ENCODE data around the gene IGBP1.
"Not testable (repeated sequence)": the region's sequence is repeated elsewhere in the genome, so short reads cannot be mapped to it uniquely, and the experiment has no call there.

The IGBP1 gene

GRCh38 chrX:70168238-70169188 lies 35.3 kb downstream of the IGBP1 start:
- no peak for DNase-seq (ENCODE audit: low read depth)

- no peak for DNase-seq (ENCODE audit: low read depth)
These were observed 36.0 kb downstream of the IGBP1 start for GRCh38 chrX:70169281-70169680.

- DNase-seq (ENCODE audit: low read depth): no peak
These were observed 38.4 kb downstream of the IGBP1 start for GRCh38 chrX:70171624-70172023.

GRCh38 chrX:70172221-70172620 lies 39.0 kb downstream of the IGBP1 start:
- no peak for DNase-seq (ENCODE audit: low read depth)

- DNase-seq (ENCODE audit: low read depth): no peak
These were observed 39.7 kb downstream of the IGBP1 start for GRCh38 chrX:70172964-70173363.

GRCh38 chrX:70174754-70175153 lies 41.5 kb downstream of the IGBP1 start:
- no peak for DNase-seq (ENCODE audit: low read depth)

- DNase-seq (ENCODE audit: low read depth): no peak
These were observed 42.1 kb downstream of the IGBP1 start for GRCh38 chrX:70175338-70175737.

- DNase-seq (ENCODE audit: low read depth): no peak
These were observed 43.8 kb downstream of the IGBP1 start, which contains the start of gene DGAT2L6 for GRCh38 chrX:70176938-70177533. Gene DGAT2L6, plus strand, starts transcription at chrX:70177483. Its CDS starts 100 bp downstream, at chrX:70177583.

- no peak for DNase-seq (ENCODE audit: low read depth)
These were observed 49.8 kb downstream of the IGBP1 start for GRCh38 chrX:70183091-70183490.

GRCh38 chrX:70190225-70190624 lies 57.0 kb downstream of the IGBP1 start:
- no peak for DNase-seq (ENCODE audit: low read depth)

- peak; percentile 45 for DNase-seq (ENCODE audit: low read depth)
These were observed 63.9 kb downstream of the IGBP1 start for GRCh38 chrX:70196961-70197720.

GRCh38 chrX:70201732-70202131 lies 68.5 kb downstream of the IGBP1 start:
- DNase-seq (ENCODE audit: low read depth): no peak

GRCh38 chrX:70208479-70208878 lies 75.2 kb downstream of the IGBP1 start:
- DNase-seq (ENCODE audit: low read depth): no peak

GRCh38 chrX:70209570-70209969 lies 76.3 kb downstream of the IGBP1 start:
- not testable (repeated sequence) for DNase-seq (ENCODE audit: low read depth)
